Right renal pelvis (tissue), 4 donors: ENCODE data around the gene FAM219A. TPM values are rescaled to one million over a fixed set of nuclear protein-coding genes. Genes with fewer than 3 reads are reported as not detected.

Experiments used
- DNase-seq, 4 donors: peaks; one replicate each; pipeline ENCODE4 v3.0.0-alpha.2; 2013; ENCODE audit warnings: low read depth in 4 of 4, low spot score in 3 of 4, missing footprints in 1 of 4
- polyA plus RNA-seq, 4 donors: library from polyadenylated mRNA; unstranded; fragments of 120-200 nt; gene quantifications; one replicate each; pipeline ENCODE4 v1.2.1, GENCODE V29; 2013; ENCODE audit not compliant: insufficient read length in 4 of 4

FAM219A gene
- polyA plus RNA-seq, 4 donors = 13.7 to 15.4 (median 14.1) TPM

DNA sequence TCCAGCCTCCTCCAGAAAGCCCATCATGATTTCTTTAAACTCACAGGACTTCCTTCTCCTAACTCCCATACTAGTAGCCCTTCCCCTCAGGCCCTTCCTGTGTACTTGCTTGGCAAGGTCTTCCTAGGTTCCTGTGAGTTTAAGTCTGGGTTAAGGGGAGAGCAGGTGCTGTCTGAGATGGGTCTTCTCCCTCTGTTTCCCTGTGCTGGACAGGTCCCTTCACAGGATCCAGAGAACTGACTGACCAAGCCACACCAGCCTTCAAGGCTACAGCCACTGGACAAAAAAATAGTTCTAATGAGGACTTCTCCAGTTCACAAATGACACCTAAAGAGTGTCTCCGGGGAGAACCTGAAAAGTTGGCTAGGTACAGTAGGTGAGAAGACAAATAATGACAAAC lies 52.2 kb downstream of the FAM219A start:
- no peak for DNase-seq

- no peak for DNase-seq
Measured at GRCh38 chr9:34405719-34406118, 52.7 kb downstream of the FAM219A start.

GRCh38 chr9:34403554-34404380 lies 54.6 kb downstream of the FAM219A start:
- peak in 3 of 4 donors; percentile 31 to 44 (median 39) for DNase-seq

DNA sequence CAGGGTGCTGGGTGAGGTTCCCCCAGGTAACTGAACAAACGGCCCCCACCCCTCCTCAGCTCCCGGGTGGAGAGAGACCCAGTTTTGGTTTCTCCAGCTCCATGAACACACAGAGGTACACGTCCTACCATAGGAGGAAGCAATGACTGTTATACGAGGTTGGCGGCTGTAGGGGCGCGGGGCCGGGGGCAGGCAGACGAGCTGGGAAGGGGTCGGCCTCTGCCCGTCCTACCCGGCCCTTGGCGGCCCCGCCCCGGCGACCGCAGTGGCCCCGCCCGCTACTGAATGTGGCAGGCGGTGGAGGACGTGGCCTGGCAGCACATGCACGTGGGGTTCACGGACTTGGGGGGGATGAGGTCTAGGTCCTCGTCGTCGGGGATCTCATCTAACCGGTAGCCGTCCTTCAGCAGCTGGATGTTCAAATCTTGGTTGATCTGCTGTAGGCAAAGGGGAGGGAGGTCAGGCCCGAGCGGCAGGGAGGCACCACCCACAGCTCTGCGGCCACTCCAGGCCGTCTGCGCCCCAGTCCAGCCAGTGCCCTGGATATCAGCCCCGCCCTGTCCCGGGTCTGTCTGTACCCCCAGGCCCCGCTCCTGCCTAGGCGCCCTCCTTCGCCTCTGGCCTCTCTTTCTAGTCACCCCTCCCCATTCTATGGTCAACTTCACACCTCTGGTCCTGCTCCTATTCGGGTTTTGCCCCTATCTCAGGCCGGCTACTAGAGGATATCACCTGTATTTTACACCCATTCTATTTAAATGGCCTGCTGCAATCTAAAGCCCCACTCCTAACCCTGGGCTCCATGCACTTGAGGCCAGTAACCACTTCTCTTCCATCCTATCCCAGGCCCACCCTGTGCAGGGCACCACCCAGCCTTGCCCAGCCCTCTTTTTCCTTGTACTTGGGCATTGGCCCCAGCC lies 57.4 kb downstream of the FAM219A start:
- DNase-seq = no peak

DNA sequence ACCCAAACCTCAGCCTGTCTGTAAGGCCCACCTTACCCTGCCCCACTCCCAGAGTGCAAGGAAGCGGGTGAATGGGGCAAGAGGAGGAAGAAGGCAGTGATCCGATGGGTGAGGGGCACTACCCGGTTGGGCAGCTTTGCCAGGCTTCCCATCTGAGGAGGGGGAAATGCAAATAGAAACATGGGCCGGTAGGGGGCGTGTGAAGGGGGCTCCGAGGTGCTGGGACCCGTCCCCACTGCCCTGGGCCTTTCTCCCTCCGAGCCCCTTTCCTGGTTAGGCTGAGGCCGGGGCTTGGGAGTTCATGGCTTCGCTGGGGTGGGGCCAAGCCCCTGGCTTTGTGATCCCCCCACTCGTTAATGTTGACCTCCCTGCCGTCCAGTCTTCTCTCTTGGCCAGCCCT lies 58.1 kb downstream of the FAM219A start:
- DNase-seq = no peak

GRCh38 chr9:34399729-34400128 lies 58.6 kb downstream of the FAM219A start:
- no peak for DNase-seq

DNA sequence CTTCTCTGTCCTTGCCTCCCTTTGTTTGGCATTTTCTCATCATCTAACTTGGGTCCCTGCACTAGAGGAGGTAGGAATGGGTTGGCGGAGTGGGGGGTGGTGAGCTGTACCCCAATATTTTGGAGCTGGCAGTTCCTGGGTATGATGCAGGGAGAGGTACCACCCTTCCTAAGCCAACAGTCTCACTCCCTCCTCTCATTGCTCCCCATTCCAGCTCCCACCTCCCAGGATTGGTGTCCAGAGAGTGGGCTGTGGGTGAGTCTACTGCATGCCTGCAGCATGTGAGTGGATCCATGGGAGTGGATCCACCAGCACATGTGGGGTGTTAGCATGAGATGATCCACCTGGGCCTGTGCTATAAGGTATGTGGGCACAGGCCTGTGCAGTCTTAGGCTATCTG lies 59.5 kb downstream of the FAM219A start:
- no peak for DNase-seq

DNA sequence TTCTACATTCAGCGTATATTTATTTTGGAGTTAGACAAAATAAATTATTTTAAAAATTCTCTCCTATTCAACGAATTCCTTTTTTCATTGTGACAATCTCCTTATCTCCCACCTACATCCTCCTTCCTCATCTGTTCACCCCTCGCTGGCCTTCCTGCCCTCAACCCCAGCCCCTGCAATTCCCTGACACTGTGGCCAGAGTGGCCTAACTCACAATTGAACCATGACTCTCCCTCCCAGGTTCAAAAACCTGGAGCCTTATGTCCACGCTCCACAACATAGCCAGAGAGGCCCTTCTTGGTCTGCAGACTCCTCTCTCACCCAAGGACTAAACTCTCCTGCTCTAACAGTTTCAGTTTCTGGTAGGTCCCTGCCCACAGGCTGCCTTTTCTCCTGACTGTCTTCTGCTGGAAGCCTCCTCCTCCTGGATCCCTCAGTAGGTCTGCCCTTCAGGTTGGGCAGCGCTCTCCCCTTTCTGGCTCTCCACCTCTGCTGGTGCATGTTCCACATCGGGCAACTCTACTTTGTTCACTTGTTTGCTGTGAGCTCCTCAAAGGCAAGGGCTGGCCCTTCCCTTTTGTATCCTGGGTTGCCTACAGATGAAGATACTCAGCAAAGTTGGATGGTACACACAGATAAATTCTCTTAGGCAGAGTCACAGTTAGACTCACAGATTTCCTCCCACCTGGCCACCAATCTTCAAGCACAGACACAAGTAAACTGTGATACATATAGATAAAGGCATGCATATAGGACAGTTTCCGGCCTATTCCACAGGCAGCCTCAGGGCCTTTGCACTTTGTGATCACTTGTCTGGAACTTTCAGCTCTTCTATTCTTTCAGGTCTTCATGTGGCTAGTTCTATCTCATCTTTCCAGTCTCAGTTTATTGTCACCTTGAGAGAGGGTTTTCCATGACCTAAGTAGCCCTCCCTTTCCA lies 61.8 kb downstream of the FAM219A start:
- DNase-seq = no peak

DNA sequence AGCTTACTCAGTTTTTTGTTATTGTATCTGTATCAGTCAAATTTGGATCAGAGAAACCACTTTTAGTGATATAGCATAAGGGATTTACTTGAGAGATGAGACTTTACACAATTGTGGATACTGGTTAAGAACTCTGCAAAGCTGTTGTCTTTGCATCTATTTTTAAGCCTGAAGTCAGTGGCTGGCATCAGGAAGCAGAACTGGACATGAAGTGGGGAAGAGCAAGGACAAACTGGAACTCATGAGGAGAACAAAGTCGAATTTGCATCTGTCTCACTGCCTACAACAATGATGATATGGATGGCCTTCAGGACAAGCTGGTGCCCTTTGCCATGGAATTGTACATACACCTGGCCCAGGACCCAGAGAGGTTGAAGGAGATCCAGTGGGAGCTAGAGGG lies 65.9 kb downstream of the FAM219A start:
- DNase-seq = no peak

GRCh38 chr9:34387239-34387638 lies 71.1 kb downstream of the FAM219A start:
- no peak for DNase-seq

DNA sequence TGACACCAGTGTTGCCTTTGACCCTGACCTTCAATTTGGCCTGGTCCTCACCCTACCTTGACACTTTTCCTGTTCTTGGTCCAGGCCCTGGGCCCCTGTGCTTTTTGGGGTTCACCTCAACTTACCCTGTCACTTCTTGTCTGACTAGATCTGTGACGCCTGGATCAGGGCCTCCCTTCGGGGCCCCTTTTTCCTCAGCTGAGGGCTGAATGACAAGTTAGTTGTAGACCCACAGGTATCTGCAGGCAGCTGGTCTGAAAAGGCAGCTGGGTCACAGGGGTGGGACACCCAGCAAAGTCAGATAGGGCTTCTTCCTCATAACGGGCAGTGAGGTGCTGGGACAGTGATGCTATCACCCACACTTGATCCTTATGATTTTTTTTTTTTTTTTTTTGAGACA lies 71.7 kb downstream of the FAM219A start:
- DNase-seq = no peak

DNA sequence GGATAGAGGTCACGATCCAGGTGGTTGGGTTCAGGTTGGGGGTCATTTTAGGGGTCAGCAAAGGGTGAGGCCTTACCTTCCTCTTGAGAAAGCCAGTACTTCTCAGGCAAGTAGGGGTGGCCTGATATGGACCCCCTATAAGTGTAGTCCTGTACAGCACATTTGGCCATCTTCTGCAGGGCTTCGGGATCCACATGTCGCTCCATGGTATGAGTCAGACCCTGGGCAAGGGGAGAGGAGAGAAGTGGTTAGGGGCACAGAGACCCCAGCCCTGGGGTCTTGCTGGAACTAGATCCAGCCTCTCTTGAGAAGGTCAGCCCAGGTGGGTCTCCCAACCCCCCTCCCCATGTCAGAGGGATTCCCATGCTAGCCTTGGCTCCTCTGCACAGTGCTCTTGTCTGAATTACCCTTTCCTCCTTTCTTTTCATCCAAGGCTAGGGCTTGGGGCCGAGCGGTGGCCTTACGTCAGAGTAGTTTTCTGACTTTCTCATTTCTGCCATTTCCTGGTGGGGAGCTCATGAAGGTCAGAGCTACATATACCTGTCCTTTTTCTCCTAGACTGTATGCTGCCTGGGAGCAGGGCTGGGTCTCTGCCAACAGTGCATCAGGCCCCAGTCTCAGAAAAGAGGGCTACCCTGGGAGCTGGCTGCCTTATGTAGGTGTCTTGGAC lies 72.7 kb downstream of the FAM219A start:
- DNase-seq = no peak

GRCh38 chr9:34384368-34385165 lies 73.8 kb downstream of the FAM219A start:
- DNase-seq = no peak

DNA sequence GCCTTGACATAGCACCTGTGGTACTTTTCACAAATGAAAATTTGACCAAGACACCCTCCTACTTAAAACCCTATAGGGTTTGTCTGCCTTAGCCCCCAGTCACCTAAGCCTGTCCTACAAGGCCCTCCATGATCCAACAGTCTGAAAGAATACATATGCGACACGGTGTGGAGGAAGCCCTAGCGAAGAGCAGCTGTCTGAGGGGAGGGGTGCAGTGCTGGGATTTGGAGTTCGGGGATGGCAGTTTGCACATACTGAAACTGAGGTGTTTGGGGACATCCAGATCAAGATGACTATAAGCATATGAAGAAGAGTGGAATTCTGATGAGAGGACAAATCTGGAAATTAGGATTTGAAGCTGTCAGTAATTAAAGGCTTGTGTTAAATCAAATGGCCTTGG lies 74.5 kb downstream of the FAM219A start:
- DNase-seq = no peak

- DNase-seq = no peak
Measured at GRCh38 chr9:34382879-34383278, 75.5 kb downstream of the FAM219A start.

- no peak for DNase-seq
Measured at GRCh38 chr9:34382054-34382453, 76.3 kb downstream of the FAM219A start.

DNA sequence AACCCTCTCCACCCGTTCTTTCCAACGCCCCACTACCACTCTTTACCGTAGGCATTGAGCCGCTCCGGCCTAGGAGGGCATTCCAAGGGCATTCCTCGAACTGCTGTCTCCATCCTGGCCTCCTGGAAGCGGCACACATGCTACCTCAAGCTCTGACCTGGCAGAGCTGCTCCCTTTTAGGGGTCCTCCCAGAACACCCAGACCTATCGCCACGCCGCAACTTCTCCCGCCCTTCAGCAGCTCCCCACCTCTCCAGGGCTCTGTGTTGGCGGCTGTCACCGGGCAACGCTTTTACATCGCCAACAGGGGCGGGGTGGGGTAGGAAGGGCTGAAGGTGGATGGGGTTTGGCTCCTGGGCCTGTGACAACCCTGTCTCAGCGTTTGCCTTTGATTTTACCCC lies 77.0 kb downstream of the FAM219A start:
- no peak for DNase-seq

DNA sequence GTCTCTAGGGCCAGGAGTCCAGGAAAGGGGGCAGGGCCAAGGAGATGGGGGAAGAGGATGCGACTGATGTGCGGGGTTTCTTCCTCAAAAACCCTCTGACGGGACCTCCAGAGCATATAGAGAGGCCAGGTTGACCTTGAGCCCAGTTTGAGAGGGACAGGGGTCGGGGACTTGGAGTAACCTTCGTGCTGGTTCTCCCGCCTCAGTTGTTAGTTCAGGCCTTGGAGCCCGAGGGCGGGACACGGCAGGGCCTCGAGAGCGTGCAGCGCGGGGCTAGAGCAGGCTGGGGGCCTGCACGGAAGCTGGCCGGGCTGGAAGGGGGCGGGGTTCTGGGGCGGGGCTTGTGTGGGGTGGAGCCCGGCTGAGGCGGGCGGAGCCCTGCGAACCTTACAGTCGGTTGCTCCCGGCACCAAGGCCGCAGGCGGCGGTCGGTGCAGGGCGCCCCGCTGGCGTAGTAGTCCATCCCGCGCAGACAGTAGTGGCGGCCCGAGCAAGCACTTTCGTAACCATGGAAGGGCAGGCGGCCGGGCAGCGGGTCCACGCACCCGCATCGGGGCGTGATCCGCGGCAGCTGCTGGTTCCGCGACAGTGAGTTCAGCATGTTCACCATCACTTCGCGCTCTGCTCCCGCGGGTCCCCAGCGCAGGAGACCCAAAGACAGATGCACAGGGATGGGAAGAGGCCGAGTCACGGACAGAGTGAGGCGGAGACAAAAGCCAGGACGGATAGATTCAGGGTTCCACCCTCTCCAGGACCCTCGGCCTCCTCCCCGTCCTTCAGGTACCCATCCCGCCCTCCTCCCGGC lies 77.7 kb downstream of the FAM219A start:
- peak in 2 of 4 donors; percentile 44 to 45 for DNase-seq
